Keratinocyte (primary cell): Measurements from ENCODE around the gene TRPT1. TPM values are rescaled to one million over a fixed set of nuclear protein-coding genes. Genes with fewer than 3 reads are reported as not detected.

ENCODE experiments used
- DNase-seq: peaks from one replicate; pipeline ENCODE4 v3.0.0-alpha.2; 2011; ENCODE audit warnings: low read depth, missing footprints, low spot score
- FAIRE-seq: peaks from 2 replicates; lab custom pipeline; 2011; peaks lifted over from hg19 to GRCh38; lab: Jason Lieb, UNC
- H2AFZ ChIP-seq: 2 replicates; pipeline ENCODE4 v1.6.0; 2012; ENCODE audit warnings: low read length, control low read depth, inconsistent platforms; ENCODE audit not compliant: control insufficient read depth
- H3K27ac ChIP-seq: 2 replicates; pipeline ENCODE4 v1.5.1; 2011; ENCODE audit warnings: low read length; ENCODE audit not compliant: control insufficient read depth, insufficient read depth
- H3K27me3 ChIP-seq: 3 replicates; pipeline ENCODE4 v1.6.0; 2011; ENCODE audit warnings: low read length; ENCODE audit not compliant: control insufficient read depth, insufficient read depth; ENCODE audit errors: extremely low read depth
- H3K36me3 ChIP-seq, 2 experiments: 2 replicates in 1 of 2; 3 replicates in 1 of 2; pipeline ENCODE4 v1.5.1; 2011; ENCODE audit warnings: low read length in 2 of 2, mild to moderate bottlenecking in 1 of 2; ENCODE audit not compliant: control insufficient read depth in 2 of 2, insufficient read depth in 2 of 2; ENCODE audit errors: extremely low read depth in 1 of 2
- H3K4me1 ChIP-seq: 3 replicates; pipeline ENCODE4 v1.5.1; 2011; ENCODE audit warnings: low read length; ENCODE audit not compliant: control insufficient read depth, insufficient read depth; ENCODE audit errors: extremely low read depth
- H3K4me2 ChIP-seq: 3 replicates; pipeline ENCODE4 v1.6.0; 2011; ENCODE audit warnings: low read depth, low read length; ENCODE audit not compliant: control insufficient read depth, insufficient read depth; ENCODE audit errors: extremely low read depth
- H3K4me3 ChIP-seq, 3 experiments: fragments of 200-600 bp in 1 of 3; sonication (generic) in 1 of 3; 2 replicates in 2 of 3; 3 replicates in 1 of 3; pipeline ENCODE4 v1.5.1; 2011 to 2016; ENCODE audit warnings: low read length in 3 of 3, mild to moderate bottlenecking in 3 of 3, control low read depth in 2 of 3, inconsistent platforms in 1 of 3, low read depth in 1 of 3, mixed read lengths in 1 of 3, mixed run types in 1 of 3, moderate library complexity in 1 of 3; ENCODE audit not compliant: control insufficient read depth in 2 of 3, insufficient read depth in 2 of 3; ENCODE audit errors: extremely low read depth in 1 of 3
- H3K79me2 ChIP-seq: 2 replicates; pipeline ENCODE4 v1.6.0; 2012; ENCODE audit warnings: low read length; ENCODE audit not compliant: control insufficient read depth, insufficient read depth
- H3K9ac ChIP-seq: 3 replicates; pipeline ENCODE4 v1.6.0; 2011; ENCODE audit warnings: low read length; ENCODE audit not compliant: control insufficient read depth, insufficient read depth; ENCODE audit errors: extremely low read depth
- H3K9me1 ChIP-seq: 3 replicates; pipeline ENCODE4 v1.6.0; 2011; ENCODE audit warnings: low read length; ENCODE audit not compliant: control insufficient read depth, insufficient read depth; ENCODE audit errors: extremely low read depth
- H3K9me3 ChIP-seq: 2 replicates; pipeline ENCODE4 v1.5.1; 2012; ENCODE audit warnings: low read depth, low read length; ENCODE audit not compliant: control insufficient read depth
- H4K20me1 ChIP-seq: 3 replicates; pipeline ENCODE4 v1.6.0; 2011; ENCODE audit warnings: low read length; ENCODE audit not compliant: control insufficient read depth, insufficient read depth; ENCODE audit errors: extremely low read depth
- EZH2 ChIP-seq: IDR thresholded peaks from one replicate; pipeline ENCODE4 v1.6.1; 2012; ENCODE audit warnings: inconsistent platforms, mild to moderate bottlenecking, low read length, moderate library complexity
- dilution Hi-C: fragments of 300-500 bp; cut with MboI; formaldehyde crosslinking; loops from one replicate; pipeline ENCODE4 v1.7.0; 2020; ENCODE audit warnings: low sequenced_read_pairs; ENCODE audit not compliant: extremely low pct_ligation_motif_present
- polyA plus RNA-seq, 5 experiments: library from polyadenylated mRNA; depleted of rRNA in 3 of 5; stranded (reverse) in 3 of 5; stranded (forward) in 1 of 5; unstranded in 1 of 5; fragments of >200 nt; gene quantifications; 1 replicate in 1 of 5; 2 replicates in 3 of 5; 3 replicates in 1 of 5; pipeline versions ENCODE4 v1.2.1 to v1.2.3, GENCODE V29; 2011 to 2012; ENCODE audit warnings: missing spikeins in 2 of 5, low read depth in 1 of 5, low replicate concordance in 1 of 5
- TF ChIP-seq, protein P1 (sequence below), 3 experiments: IDR thresholded peaks in 1 of 3; conservative IDR thresholded peaks in 1 of 3; optimal IDR thresholded peaks in 1 of 3; 2 replicates in 2 of 3; 3 replicates in 1 of 3; pipeline versions ENCODE3 to v1.5.1; 2011; ENCODE audit warnings: low read length in 3 of 3, mild to moderate bottlenecking in 3 of 3, moderate library complexity in 2 of 3, control low read depth in 1 of 3, inconsistent platforms in 1 of 3; ENCODE audit not compliant: insufficient read depth in 2 of 3; ENCODE audit errors: extremely low read depth in 1 of 3

The TRPT1 gene
- polyA plus RNA-seq, 1 donor (not counting 4 experiments of a cell fraction or from before 2014, with no cell fraction given), result 15.5 TPM

DNA sequence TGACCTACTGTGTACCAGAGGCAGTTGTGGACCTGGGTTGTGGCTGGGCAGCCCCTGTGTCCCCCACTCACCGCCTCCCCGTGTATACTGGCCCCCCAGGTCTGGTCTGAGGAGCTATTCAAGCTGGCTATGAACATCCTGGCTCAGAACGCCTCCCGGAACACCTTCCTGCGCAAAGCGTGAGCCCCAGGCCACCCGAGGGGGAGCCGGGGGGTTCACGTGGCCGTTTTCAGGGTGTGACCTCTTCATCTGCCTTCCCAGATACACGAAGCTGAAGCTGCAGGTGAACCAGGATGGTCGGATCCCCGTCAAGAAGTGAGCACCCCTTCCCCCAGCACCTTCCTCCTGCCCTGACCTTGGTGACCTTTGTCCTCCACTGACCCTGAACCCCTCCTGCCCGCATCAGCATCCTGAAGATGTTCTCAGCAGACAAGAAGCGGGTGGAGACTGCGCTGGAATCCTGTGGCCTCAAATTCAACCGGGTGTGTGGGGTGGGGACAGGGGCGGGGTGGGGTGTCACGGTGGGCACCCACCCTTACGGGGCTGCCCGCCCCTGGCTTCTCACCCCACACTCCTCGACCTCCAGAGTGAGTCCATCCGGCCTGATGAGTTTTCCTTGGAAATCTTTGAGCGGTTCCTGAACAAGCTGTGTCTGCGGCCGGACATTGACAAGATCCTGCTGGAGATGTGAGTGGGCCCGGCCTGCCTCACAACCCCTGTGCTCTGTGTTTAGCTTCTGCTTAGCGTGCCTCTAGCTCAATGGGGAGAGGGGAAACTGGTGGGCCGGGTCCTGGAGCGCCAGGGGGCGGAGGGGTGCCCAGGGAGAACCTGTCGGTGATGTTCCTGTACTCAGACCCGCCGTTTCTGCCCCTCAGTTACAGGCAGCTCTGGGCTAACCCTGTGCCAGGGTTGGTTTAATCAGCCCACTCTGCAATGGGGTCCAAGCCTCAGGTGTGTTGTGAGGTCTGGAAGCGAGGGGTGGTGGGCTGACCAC lies 29.4 kb upstream of the TRPT1 start:
- Histone ChIP-seq H3K4me2 (no peak overlapping the region), H3K9me1 (peaks cover 2% of the 10 kb centered on the region), H3K36me3 (peaks cover 33 to 49% of the 10 kb centered on the region in 2 experiments), H3K79me2 (peaks cover 48% of the 10 kb centered on the region), H3K27ac (no peak overlapping the region), H4K20me1 (peaks cover 8% of the 10 kb centered on the region), H3K4me3 (no peak overlapping the region), H3K27me3 (no peaks in the 10 kb centered on the region), H2AFZ (no peak overlapping the region), H3K9ac (no peak overlapping the region), H3K4me1 (peaks cover 20% of the 10 kb centered on the region), H3K9me3 (no peaks in the 10 kb centered on the region)
- no peak for DNase-seq
- TF ChIP-seq, protein P1, sequence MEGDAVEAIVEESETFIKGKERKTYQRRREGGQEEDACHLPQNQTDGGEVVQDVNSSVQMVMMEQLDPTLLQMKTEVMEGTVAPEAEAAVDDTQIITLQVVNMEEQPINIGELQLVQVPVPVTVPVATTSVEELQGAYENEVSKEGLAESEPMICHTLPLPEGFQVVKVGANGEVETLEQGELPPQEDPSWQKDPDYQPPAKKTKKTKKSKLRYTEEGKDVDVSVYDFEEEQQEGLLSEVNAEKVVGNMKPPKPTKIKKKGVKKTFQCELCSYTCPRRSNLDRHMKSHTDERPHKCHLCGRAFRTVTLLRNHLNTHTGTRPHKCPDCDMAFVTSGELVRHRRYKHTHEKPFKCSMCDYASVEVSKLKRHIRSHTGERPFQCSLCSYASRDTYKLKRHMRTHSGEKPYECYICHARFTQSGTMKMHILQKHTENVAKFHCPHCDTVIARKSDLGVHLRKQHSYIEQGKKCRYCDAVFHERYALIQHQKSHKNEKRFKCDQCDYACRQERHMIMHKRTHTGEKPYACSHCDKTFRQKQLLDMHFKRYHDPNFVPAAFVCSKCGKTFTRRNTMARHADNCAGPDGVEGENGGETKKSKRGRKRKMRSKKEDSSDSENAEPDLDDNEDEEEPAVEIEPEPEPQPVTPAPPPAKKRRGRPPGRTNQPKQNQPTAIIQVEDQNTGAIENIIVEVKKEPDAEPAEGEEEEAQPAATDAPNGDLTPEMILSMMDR (optimal IDR thresholded peaks at IDR 0.05 in 1 of 3, IDR thresholded peaks at IDR 0.05 in 1 of 3, conservative IDR thresholded peaks at IDR 0.05 in 1 of 3; ENCODE audit: extremely low read depth in 1 of 3, insufficient read depth in 2 of 3, low read length in 3 of 3), result no peak
- no peak for TF ChIP-seq EZH2
- FAIRE-seq, result no peak
- dilution Hi-C loops, result no loop called here

DNA sequence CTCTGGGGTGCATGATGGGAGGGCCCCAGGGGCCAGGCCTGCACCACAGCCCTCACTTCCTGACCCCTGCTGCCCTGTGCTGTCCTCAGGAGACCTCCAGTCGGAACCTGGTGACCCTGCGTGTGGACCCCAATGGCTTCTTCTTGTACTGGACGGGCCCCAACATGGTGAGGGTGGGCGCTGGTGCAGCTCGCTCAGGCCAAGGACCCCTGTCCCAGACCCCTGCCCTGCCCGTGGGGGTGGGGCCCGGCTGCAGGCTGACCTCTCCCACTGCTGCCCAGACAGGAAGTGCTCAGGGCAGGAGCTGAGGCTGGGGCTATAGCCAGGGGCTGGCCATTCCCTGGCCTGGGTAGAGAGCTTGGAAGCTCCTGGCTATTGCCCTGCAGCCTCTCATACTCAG lies 28.3 kb upstream of the TRPT1 start:
- Histone ChIP-seq H3K4me3 (no peak overlapping the region), H3K9me1 (no peaks in the 10 kb centered on the region), H4K20me1 (peaks cover 8% of the 10 kb centered on the region), H3K9ac (no peak overlapping the region), H3K4me2 (no peak overlapping the region), H3K4me1 (peaks cover 20% of the 10 kb centered on the region), H3K9me3 (no peaks in the 10 kb centered on the region), H2AFZ (no peak overlapping the region), H3K36me3 (peaks cover 26 to 41% of the 10 kb centered on the region in 2 experiments), H3K79me2 (peaks cover 45% of the 10 kb centered on the region), H3K27ac (no peak overlapping the region), H3K27me3 (no peaks in the 10 kb centered on the region)
- FAIRE-seq (no peak), DNase-seq (no peak)
- dilution Hi-C loops, result no loop called here
- TF ChIP-seq EZH2, result no peak
- TF ChIP-seq, protein P1 (optimal IDR thresholded peaks at IDR 0.05 in 1 of 3, IDR thresholded peaks at IDR 0.05 in 1 of 3, conservative IDR thresholded peaks at IDR 0.05 in 1 of 3; ENCODE audit: extremely low read depth in 1 of 3, insufficient read depth in 2 of 3, low read length in 3 of 3), result no peak
